ENCODE measurements around the gene ADCY5.

ADCY5 gene

DNA sequence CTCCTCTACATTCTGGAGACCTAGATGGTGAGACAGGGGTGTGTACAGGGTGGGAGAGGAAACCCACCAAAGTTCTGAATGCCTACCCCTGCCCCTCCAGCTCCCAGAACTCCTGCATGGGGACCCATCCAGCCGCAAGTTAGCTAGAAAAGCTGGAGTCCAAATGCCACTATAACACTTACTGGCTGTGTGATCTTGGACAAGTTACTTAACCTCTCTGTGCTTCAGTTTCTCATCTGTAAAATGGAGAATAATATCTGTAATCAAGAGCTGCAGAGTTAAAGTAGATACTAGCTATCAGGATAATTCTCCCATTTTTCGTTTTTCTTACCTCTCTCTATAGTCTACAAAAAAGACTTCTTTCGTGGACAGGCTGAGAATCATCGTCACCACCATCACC, 63.4 kb downstream of the ADCY5 start:
- DNase-seq, result no peak

DNA sequence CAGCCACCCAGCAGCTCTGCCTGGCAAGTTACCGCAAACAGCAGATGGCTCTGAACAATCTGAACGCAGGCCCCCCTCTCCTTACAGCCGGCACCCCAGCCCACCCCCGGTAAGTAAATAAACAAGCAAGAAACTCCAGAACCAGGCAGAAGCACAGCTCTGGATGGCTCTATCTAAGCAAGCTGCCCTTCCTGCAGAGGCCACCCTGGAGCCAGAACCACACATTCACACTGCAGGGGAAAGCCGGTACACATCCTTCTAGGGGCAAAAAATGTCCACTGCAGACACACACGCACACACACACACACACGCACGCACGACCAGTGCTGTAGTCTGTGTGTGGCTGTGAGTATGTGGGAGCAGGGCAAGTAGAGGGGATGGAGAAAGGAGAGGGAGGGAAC, 63.9 kb downstream of the ADCY5 start:
- no peak for DNase-seq

DNA sequence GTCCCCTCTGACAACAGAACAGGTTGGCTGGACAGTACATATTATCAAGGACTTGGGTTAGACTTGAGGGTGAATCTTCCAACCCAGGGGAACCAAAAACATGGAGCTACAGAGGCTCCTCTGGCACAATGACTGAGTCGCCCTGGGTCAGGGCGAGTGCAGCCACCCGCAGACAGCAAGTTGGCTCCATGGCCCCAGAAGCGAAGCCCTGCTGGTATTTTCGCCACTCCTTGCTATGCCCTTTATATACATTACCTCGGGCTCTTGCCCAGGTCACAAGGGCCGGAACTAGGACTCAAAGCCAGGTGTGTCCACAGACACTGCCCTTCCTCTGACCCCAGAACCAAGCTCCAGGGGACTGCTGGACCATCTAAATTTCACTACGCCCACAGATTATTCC, 64.6 kb downstream of the ADCY5 start:
- no peak for DNase-seq

DNA sequence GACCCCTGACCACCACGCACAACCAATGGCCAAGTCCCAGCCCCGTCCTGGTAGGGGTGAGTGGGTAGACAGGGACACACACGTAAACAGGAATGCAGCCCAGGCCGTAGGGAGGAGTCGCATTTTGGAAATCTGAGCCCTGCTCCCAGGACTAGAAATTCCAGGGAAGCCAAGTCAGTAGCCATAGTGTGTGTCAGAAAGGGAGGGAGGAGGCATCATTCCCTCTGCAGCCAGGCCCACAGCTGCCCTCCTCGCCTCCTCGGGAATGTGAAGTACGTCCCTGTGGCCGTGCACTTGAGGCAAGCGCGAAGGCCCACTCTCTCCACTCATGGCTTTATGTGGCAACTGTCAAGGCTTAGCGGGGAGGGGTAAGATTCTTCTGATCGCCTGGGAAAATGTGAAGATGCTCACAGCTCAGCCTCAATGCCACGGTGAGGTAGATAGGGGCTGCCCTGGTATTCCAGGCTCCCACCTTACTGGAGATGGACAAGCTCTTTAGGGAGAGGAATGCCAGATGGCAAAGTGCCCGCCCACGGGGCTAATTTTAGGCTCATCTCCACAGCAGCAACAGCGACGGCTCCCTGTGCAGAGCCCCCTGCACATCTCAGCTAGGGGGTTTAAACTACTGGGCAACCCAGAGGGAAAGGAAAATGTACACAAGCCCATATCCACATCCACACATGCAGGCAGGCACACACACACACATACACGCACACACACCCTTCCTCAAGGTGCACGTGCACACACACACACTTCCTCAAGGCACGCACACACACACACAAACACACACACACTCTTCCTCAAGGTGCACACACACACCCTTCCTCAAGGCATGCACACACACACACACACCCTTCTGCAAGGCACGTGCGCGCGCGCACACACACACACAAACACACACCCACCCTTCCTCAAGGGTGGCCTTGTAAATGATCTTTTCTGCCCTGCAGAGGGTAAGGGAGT, 65.5 kb downstream of the ADCY5 start:
- DNase-seq, result no peak

DNA sequence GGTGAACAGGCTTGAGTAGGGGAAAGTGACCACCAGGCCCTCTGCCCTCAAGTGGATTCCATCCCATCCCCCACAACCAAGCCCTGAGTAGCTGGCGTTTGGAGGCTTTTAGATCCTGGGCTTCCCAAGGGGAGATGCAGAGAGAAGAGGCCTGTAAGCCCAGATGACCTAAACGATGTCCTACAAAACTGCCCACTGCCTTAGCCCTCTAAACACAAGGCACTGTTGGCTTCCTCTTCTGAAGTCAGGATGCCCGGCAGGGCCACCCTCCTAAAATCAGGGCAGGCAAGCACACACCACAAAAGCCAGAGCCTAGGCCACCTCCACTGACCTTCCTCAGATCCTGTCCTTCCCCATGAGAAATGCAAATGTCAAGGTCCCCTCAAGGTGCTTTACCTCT, 68.6 kb downstream of the ADCY5 start:
- no peak for DNase-seq

DNA sequence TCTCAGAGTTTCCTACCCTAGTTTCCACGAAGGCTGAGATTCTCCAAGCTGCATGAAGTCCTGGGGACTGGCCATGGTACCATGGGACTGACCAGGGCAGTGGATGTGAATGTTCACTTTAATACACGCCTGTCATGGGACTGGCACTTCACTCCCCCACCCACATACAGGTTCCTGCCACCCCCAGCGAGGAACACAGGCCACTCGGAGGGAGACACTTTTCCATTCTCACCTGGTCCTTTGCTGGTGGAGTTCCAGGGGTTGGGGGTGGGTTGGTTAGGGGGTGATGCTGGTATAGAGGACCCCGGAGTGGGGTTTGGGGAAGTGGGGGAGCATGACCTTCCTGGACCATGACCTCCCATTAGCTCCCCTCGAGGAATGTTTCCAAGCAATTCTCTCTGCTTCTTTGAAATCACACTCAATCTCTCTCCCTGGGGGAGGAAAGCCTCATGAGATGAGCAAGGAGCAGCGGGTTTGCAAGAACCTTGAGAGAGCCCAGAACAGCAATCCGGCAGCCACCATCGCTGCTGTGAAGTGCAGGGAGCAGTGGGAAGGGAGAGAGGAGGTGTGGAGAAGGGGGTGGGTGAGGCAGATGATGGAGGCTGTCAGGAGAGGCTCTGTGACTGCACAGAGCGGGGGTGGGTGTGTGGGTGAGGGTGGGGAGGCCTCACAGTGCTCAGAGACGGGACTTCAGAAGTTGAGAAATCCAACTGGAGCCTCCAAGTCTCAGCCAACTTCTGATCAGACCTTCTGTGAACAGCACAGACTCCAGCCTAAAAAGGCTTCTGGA, 69.7 kb downstream of the ADCY5 start:
- no peak for DNase-seq

DNA sequence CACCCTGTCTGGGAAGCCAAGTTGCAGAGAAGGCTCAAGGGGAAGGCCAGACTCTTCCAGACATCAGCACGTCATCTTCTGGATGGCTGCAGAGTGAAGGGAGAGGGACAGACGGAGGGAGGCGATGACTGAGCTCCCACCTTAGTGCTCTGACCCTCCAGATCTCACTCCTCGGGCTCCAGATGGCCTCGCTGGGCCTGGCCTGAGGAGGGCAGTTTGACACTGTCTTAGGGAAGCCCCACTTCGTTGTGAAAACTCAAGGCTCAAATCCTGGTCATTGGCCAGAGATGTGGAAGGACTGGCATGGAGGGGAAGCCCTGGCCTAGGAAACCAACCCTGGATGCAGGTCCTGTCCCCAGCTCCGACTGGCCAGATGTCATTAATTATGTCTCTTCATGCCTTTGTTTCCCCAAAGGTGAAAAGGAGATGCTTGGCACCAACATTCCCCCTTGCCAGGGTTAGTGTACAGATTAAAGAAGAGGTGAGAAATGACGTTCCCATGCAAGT, 70.4 kb downstream of the ADCY5 start:
- DNase-seq, result no peak

DNA sequence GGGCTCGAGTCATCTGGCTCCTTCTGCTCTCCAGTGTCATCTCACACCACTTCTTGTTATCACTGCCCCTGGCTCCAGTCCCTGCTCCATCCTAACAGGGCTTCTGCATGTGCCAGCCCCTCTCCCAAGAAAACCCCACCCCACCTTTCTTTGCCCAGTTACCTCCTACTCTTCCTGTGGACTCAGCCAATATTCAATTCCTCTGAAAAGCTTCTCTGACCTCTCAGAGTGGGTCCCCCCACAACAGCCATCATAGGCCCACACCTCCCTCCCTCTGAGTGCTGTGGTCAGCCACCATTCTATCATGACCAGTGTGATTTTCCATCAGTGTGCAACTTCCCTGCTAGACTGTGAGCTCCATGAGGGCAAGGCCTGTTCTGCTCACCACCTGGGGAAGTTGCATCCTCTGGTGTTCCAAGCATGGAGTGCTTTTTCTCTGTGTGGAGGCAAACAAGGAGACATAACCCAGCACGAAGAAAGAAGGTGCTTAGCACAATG, 71.6 kb downstream of the ADCY5 start:
- DNase-seq, result no peak

DNA sequence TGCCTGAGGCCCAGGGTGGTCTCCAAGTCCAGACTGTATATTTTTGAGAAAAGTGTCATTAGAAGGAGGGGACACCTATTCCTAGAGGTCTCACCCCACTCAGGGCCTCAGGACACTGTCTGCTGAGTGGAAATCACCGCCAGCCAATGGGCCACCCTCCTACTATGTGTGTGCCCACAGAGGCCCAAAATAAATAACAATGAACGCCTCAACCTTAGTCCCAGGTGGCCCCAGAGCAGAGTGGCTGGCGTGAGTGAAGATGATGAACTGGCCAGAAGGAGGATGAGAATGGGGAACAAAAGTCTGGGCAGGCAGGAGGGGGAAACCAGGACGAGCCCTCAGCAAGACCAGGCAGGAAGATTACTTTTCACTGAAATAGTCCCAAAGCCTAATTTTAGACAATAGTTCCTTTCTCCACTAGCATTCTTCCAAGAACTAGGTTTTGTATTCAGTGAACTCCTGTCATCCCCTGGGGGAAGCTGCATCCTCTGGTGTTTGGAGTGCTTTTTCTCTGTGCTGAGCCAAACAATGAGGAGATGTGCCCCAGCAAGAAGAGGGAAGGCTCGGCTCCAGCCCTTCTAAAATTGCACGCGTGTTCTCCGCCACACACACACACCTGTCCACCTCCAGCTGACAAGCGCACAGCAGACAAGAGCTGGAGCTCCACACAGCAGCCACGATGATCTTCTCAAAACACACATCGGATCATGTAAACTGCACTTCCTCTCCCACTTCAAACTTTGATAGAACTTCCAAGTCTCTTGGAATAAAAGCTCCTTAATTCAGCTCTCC, 72.2 kb downstream of the ADCY5 start:
- DNase-seq, result no peak

DNA sequence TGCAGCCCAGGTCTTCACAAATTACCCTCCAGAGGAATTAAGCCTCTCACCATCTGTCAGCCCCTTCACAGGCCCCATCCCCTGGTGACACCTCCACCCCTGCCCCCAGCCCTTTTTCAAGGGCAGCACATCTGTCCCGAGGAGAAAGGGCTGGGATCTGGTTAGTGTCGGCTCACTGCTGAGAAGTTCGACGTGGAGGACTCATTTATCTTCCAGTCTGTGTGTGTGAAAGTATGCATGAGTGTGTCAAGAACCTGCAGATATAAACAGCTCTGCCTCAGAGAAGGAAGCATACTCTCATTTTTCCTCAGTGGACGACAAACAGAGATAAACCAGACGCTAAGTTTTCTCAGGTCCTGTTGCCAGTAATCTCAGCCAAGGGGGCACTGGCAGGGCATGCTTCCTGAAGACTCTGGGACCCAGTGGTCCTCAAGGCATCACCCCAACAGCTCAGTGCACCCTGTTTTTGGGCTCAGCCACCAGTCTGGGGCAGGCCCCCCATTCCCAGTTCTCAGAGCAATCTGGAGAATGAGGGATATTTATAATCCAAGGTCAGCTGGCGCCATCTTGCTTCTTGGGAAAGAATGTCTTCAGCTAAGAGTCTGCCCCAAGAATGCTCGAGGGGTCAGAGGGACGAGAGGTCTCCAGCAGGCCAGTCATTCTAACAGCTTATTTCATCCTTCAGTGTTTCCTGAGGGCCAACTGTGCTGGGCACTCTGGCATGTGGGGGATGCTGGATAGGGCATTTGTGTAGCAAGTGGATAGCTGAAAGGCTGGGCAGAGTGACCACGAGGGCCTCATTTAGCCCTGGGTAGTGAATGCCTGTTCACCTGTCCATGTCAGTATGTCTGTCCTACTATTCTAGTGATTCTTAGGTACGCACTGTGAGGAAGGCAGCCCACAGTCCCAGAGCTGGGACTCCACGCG, 73.6 kb downstream of the ADCY5 start:
- DNase-seq, result no peak

DNA sequence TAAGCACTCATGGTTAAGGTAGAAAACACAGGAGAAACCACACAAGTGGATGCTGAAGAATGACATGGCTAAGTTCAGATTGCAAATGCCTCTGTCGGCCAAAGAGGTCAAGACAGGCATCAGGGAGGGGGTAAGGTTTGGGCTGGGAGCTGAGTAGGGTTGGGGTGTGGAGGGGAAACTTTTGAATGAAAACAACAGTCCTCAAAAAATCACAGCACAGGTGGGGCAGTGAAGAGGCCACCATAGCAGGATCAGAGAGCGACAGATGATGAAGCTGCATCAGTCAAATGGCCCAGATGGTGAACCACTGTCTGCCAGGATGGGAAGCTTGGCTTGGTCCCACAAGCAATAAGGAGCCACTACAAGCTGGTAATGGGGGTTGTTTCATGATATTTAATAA, 74.9 kb downstream of the ADCY5 start:
- DNase-seq, result no peak

DNA sequence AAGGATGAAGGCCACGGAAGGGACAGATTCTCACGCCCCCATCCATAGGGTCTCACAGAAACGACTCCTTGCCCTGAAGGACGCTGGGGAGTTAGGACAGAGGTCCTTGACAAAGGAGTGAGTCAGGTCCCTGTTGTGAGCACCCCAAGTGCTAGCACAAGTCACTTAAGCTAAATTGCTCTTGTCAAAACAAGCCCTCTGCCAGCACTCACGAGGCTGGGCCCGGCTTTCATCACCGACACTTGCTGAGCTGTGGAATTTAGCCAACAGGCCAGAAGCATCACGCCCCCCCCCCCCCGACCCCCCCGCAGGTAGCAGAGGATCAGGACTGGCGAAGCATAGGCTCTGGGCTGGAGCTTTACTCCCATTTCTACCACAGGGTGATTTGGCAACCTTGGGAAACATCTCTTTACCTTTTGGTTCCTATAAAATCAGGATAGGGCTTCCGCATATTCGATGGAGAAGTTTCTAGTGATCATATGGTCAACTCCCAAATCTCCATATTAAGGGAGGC, 75.4 kb downstream of the ADCY5 start:
- no peak for DNase-seq

DNA sequence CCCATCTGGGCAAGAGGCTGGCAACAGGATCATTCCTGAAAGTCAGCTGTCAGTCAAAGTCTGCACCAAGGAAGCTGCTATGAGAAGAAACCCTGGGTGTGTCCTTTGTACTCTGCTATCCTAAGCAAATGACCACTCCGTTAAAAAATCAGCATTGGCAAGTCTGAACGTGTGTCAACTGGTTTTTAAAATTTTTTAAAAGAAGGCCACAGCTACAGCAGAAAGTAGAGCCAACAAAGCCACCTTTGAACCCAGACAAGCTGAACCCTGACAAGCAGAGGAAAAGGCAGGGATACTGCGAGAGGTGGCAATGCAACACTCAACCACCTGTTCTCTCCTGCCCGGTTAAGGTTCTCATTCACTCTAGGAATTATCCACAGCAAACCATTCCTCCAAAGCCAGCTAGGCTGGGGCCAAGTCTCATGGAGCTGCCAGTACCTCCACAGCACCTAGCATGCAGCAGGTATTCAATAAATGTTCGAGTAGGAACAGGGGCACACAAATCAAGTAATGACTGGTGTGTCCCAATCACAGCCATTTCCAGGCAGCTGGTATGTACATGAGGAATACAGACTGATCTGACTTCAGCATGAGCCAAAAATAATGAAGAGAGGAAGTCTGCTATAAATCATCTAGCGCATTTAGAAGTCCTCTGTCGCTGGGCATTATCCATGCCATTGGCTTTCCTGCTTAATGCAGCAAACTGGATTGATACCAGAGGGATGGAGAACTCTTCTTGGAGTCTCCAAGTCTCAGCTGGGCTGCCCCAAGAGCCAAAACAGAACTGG, 76.0 kb downstream of the ADCY5 start:
- no peak for DNase-seq

DNA sequence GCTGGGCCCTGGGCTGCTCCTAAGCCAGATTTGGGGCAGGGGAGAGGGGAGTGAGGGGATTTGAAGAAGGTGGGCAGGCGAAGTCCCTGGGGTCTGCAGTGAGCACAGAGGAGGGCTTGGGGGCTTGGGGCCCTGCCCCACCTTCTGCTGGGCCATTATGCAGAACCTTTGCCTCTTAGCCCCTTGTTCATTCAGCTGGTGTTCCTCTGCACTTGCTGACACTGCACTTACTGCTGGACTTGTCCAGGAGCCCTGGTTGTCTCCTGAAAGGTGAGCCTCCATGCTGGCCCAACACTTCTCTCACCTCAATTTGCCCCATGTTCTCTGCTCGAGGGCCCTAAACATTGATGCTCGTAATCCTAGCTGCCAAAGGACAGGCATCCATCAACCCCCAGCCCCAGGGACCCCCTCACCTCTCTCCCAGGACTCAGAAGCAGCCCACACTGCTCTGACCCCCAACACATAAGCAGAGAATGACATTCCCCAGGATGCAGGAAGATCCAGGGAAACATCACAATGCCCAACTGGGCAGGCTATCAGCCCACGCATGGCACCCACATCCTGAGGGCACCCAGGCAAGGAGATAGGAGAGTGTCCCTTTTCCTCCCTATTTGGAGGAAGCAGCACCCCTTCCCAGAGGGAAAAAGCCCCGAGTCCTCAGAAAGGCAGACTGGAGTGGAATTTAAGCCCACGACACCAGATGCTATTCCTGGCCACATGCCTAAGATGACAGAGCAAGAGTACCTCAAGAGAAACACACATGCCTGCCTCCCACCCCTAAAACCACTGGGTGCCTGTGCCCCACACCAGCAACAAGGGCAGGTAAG, 76.8 kb downstream of the ADCY5 start:
- DNase-seq, result no peak

DNA sequence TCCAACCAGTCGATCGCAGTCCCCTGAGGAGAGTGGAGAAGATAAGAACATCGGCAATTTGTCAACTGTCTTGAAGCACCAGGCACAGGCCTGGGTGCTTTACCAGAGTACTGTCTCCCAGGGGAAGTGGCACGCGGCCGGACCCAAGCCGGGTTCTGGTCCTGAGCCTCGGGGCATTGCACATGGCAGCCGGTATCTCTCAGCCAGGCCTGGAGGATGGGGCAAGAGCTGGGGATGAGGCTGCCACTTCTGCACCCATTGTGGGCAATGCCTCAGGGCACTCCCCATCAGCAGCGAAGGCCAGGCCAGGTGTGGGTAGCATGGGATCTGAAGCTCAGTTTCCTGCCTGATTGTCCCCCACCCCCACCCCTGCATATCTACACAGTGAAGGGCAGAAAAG, 77.5 kb downstream of the ADCY5 start:
- DNase-seq, result no peak

DNA sequence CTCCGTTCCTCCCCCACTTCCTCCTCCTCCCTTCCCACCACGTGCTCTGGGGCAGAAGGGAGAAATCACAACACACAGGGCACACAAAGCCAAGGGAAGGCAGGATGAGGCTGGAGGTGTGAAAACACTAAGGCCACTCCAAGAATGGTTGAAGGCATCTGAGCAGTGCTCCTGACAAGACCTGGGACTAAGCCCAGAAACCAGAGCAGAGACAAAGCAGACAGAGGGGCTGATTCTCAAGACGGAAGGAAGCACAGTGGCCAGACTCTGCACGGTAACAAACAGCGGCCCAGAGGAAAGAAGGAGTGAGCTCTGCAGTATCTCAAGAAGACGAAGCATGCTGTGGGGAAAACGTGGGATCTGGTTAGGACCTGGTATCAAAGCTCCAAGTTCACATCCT, 78.1 kb downstream of the ADCY5 start:
- no peak for DNase-seq

DNA sequence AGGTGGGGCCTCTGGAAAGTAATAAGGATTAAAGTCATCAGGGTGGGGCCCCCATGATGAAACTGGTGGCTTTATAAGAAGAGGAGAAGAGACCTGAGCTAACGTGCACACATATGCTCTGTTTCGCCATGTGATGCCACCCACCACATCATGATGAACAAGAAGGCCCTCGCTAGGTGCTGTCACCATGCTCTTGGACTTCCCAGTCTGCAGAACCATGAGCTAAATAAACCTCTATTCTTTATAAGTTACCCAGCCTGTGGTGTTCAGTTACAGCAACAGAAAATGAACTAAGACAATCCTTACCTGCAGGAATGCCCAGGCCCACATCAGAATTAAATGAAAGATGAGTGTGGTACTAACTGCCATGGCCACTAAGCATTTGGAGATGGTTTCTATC, 79.8 kb downstream of the ADCY5 start:
- no peak for DNase-seq

DNA sequence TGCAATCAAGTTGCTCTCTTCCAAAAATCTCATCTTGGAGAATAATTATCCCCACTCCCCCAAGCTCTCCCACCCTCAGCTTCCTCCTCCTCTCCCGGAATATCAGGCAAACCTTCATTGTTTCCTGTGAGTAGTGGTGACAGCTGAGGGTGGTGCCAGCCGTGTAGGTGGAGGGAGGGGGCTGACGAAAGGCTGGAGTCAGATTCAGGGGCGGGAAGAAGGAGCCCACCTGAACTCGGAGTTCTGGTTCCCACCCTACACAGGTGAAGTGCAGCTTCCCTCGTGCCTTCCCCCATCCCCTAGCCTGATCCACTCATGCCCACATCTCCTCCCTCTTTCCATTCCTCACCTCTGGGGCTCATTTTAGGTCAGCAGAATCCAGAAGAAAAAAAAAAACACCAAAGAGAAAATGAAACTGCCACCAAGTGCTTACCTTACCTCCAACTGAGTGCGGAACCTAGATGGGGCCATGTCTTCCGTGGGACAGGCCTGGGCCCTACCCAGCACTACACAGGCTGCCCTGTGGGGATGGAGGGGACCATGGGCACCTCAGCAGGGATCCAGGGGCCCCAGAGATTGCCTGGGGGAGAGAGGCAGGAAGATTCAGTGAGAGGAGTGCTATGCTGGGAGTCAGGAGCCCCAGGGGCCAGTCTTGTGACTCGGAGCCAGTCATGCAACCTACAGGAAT, 81.3 kb downstream of the ADCY5 start:
- DNase-seq, result no peak

Data from suppressor macrophage (primary cell).